PC-3 (cell line): ENCODE data around the gene SCMH1.

Experiments
- EZH2 ChIP-seq: fragments of 300-600 bp; sonication (generic); IDR thresholded peaks from one replicate; pipeline ENCODE4 v1.6.1; 2017; ENCODE audit warnings: antibody characterized with exemption, mild to moderate bottlenecking, low read length; ENCODE audit not compliant: unreplicated experiment
- TF ChIP-seq, protein P1 (sequence below): fragments of 300-600 bp; sonication (generic); conservative IDR thresholded peaks from 2 replicates; pipeline ENCODE4 v1.5.1; 2017; ENCODE audit warnings: antibody characterized with exemption, low read depth, mild to moderate bottlenecking, low read length

- TF ChIP-seq, protein P1, sequence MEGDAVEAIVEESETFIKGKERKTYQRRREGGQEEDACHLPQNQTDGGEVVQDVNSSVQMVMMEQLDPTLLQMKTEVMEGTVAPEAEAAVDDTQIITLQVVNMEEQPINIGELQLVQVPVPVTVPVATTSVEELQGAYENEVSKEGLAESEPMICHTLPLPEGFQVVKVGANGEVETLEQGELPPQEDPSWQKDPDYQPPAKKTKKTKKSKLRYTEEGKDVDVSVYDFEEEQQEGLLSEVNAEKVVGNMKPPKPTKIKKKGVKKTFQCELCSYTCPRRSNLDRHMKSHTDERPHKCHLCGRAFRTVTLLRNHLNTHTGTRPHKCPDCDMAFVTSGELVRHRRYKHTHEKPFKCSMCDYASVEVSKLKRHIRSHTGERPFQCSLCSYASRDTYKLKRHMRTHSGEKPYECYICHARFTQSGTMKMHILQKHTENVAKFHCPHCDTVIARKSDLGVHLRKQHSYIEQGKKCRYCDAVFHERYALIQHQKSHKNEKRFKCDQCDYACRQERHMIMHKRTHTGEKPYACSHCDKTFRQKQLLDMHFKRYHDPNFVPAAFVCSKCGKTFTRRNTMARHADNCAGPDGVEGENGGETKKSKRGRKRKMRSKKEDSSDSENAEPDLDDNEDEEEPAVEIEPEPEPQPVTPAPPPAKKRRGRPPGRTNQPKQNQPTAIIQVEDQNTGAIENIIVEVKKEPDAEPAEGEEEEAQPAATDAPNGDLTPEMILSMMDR = no peak
- no peak for TF ChIP-seq EZH2
These were observed 255.8 kb downstream of the SCMH1 start for GRCh38 chr1:40986328-40986783.
